ENCODE data around the gene AFG3L2. TPM values are rescaled to one million over a fixed set of nuclear protein-coding genes. Genes with fewer than 3 reads are reported as not detected.

Gene AFG3L2
- total RNA-seq, 6 experiments from 2014 or later, result 35.2 to 44.4 (median 39.0) TPM

DNA sequence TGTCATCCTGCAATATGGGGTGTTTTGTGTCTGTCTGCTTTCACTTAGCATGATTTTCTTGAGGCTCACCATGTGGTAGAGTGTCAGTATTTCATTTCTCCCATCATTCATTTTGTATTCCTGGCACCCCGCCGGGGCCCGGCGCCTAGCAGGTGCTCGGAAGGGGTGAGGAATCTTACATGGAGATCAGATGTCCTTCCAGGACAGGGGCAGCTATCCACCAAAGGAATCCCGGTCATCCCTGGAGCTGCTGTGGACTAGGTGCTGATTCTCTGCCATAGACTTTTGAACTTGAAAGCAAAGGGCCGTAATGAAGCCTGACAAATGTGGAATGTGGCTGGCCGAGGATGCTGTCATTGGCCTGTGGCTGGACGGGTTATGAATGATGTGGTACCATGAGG, 33.1 kb upstream of the AFG3L2 start:
- H3K4me3 Mint-ChIP-seq, result no peak overlapping the region; the same call in 1 of the 2 replicates

DNA sequence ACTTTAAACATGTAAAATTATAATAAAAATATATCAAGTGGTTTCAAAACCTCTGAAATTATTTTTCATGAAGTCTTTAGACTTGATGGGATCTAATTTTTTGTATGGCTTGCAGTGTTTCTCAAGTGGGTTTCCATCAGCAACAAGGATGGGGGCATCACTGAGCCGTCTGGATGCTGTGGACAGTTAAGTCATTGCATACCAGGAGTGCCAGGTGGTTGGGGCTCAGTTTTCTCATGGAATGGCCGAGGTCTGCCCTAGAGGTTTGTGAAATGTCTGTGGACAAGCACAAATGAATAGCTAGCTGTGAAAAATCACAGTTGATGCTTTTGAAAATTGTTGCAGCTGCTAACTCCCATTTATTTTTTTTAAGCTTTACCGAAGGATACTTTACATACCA, 32.4 kb upstream of the AFG3L2 start:
- Mint-ChIP-seq H3K27me3 (ENCODE audit: insufficient read depth) (no peaks in the 10 kb centered on the region; the same call in 1 of the 2 replicates), H3K4me3 (peak overlapping the region; percentile 61), H3K27ac (peak overlapping the region; percentile 42), H3K9me3 (no peaks in the 10 kb centered on the region), H3K4me1 (ENCODE audit: low read depth) (peaks cover 60% of the 10 kb centered on the region), H3K36me3 (ENCODE audit: low read depth) (peaks cover 12% of the 10 kb centered on the region)
- TF ChIP-seq, protein P1, sequence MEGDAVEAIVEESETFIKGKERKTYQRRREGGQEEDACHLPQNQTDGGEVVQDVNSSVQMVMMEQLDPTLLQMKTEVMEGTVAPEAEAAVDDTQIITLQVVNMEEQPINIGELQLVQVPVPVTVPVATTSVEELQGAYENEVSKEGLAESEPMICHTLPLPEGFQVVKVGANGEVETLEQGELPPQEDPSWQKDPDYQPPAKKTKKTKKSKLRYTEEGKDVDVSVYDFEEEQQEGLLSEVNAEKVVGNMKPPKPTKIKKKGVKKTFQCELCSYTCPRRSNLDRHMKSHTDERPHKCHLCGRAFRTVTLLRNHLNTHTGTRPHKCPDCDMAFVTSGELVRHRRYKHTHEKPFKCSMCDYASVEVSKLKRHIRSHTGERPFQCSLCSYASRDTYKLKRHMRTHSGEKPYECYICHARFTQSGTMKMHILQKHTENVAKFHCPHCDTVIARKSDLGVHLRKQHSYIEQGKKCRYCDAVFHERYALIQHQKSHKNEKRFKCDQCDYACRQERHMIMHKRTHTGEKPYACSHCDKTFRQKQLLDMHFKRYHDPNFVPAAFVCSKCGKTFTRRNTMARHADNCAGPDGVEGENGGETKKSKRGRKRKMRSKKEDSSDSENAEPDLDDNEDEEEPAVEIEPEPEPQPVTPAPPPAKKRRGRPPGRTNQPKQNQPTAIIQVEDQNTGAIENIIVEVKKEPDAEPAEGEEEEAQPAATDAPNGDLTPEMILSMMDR (IDR thresholded peaks at IDR 0.05), result no peak
- no peak for DNase-seq

More for the DNA sequence above, 33.1 kb upstream of the AFG3L2 start:
- peaks cover 12% of the 10 kb centered on the region for H3K36me3 Mint-ChIP-seq (ENCODE audit: low read depth)
- no peaks in the 10 kb centered on the region; the same call in 1 of the 2 replicates for H3K27me3 Mint-ChIP-seq (ENCODE audit: insufficient read depth)
- no peak overlapping the region; the same call in 1 of the 2 replicates for H3K27ac Mint-ChIP-seq
- H3K9me3 Mint-ChIP-seq, result no peaks in the 10 kb centered on the region
- H3K4me1 Mint-ChIP-seq (ENCODE audit: low read depth), result peaks cover 56% of the 10 kb centered on the region
- TF ChIP-seq, protein P1 (IDR thresholded peaks at IDR 0.05), result no peak
- no peak for DNase-seq

DNA sequence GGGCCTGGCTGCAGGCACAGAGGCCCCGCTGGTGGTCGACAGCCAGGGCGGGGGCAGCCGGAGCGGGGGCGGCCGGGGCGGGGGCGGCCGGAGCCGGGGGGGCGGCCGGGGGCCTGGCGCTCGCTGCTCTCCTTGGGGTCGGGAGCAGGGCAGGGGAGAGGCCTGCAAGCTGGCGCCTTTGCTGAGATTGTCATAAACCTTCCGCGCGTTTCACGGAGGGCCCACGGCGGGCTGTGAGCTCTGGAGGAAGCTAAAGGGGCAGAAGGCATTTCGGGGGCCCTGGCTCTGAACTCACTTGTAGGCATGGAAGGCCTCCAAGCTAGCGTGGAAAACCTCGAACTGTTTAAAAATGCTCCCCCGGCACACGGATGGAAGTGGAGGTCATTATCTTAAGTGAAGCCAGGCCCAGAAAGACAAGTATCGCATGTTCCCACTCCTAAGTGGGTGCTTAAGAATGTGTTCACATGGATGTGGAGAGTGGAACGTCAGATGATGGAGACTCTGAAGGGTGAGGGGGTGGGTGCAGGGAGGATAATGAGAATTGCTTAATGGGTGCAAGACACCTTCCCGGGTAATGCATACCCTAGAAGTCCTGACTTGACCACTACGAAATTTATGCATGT, 31.3 kb upstream of the AFG3L2 start:
- peak overlapping the region; percentile 90 for H3K27ac Mint-ChIP-seq
- no peak for DNase-seq
- peaks cover 12% of the 10 kb centered on the region for H3K36me3 Mint-ChIP-seq (ENCODE audit: low read depth)
- no peaks in the 10 kb centered on the region; the same call in 1 of the 2 replicates for H3K27me3 Mint-ChIP-seq (ENCODE audit: insufficient read depth)
- peaks cover 64% of the 10 kb centered on the region for H3K4me1 Mint-ChIP-seq (ENCODE audit: low read depth)
- peak overlapping the region; percentile 98 for H3K4me3 Mint-ChIP-seq
- H3K9me3 Mint-ChIP-seq, result no peaks in the 10 kb centered on the region
- TF ChIP-seq, protein P1 (IDR thresholded peaks at IDR 0.05), result no peak

DNA sequence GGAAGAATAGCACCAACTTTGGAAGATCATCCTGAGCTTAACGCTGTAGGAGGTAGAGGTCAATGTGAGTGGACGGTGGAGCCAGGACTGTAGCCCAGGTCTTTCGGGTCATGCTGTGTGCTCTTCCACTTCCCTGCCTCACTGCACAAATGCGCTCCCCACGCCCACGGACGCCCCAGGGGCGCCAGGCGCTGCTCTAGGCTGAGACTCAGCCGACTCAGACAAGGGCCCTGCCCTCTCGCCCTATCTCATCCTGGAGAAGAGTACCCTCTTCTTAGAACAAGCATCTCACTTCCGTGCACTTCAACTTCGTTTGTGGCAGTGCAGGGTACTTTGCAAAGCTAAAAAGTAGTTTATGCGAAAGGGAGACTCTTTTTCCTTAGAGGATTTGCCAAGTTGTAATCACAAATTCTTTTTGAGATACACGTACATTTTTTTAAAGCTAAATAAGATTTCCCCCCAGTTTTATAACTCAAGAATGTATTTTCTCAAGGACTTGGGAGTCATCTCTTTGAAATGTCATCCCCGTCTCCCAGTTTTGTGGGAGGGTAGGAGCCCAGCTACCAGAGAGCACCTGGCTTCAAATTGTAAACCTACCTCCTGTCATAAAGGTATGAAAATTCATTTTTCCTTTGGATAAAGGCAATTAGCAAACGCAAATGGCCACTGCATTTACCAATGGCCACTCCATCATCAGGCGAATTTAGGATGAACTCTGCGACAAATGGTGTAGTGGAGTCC, 29.5 kb upstream of the AFG3L2 start:
- no peaks in the 10 kb centered on the region; the same call in 1 of the 2 replicates for H3K27me3 Mint-ChIP-seq (ENCODE audit: insufficient read depth)
- peaks cover 75% of the 10 kb centered on the region for H3K4me1 Mint-ChIP-seq (ENCODE audit: low read depth)
- no peak for DNase-seq
- no peak overlapping the region for H3K27ac Mint-ChIP-seq
- TF ChIP-seq, protein P1 (IDR thresholded peaks at IDR 0.05), result no peak
- no peaks in the 10 kb centered on the region for H3K9me3 Mint-ChIP-seq
- H3K36me3 Mint-ChIP-seq (ENCODE audit: low read depth), result peaks cover 12% of the 10 kb centered on the region
- H3K4me3 Mint-ChIP-seq, result peak overlapping the region; percentile 85

DNA sequence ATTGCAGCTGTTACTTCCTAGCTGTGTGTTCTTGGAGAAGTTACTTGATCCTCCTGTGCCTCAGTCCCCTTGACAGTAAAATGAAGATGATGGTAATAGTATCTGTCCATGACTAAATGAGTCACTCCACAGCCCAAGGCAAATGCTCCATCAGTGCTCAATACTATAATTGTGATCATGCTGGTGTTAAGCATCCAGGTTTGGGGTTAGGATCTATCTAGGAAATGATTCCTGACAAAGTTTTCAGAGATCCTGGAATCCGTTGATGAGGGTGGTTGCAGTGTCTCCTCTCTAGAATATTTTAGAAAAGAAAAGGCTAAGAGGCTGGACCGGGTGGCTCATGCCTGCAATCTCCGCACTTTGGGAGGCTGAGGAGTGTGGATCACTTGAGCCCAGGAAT, 28.0 kb upstream of the AFG3L2 start:
- DNase-seq, result no peak
- Mint-ChIP-seq H3K4me3 (no peak overlapping the region), H3K9me3 (no peaks in the 10 kb centered on the region), H3K27ac (no peak overlapping the region), H3K27me3 (ENCODE audit: insufficient read depth) (no peaks in the 10 kb centered on the region; the same call in 1 of the 2 replicates), H3K4me1 (ENCODE audit: low read depth) (peaks cover 64% of the 10 kb centered on the region), H3K36me3 (ENCODE audit: low read depth) (peaks cover 8% of the 10 kb centered on the region)
- TF ChIP-seq, protein P1 (IDR thresholded peaks at IDR 0.05), result no peak
